LNCaP clone FGC (cell line): ENCODE measurements around the gene KCTD12.
"Not testable (repeated sequence)": the region's sequence is repeated elsewhere in the genome, so short reads cannot be mapped to it uniquely, and the experiment has no call there.

ENCODE experiments used
- DNase-seq: peaks from one replicate; pipeline ENCODE4 v3.0.0-alpha.2; 2011; ENCODE audit warnings: low read depth
- H3K4me3 ChIP-seq: 2 replicates; pipeline ENCODE4 v1.5.1; 2011; ENCODE audit warnings: mild to moderate bottlenecking, low read depth, low read length, control low read depth
- CTCF ChIP-seq: IDR thresholded peaks from 2 replicates; pipeline ENCODE4 v1.5.1; 2012; ENCODE audit warnings: mild to moderate bottlenecking; ENCODE audit not compliant: control insufficient read depth, insufficient read depth; ENCODE audit errors: extremely low read depth

Gene KCTD12

GRCh38 chr13:76925115-76925514 is 38.9 kb upstream of the KCTD12 start:
- TF ChIP-seq CTCF = no peak
- H3K4me3 ChIP-seq = no peak overlapping the region
- no peak for DNase-seq

GRCh38 chr13:76921516-76921915 is 35.3 kb upstream of the KCTD12 start:
- no peak overlapping the region for H3K4me3 ChIP-seq
- TF ChIP-seq CTCF = no peak
- DNase-seq = no peak

- DNase-seq = not testable (repeated sequence)
These were observed 31.7 kb upstream of the KCTD12 start for GRCh38 chr13:76917755-76918481.

GRCh38 chr13:76917095-76917494 is 30.9 kb upstream of the KCTD12 start:
- no peak for TF ChIP-seq CTCF
- H3K4me3 ChIP-seq = no peak overlapping the region
- DNase-seq = no peak

More at GRCh38 chr13:76917755-76918481, 31.7 kb upstream of the KCTD12 start:
- not testable (repeated sequence) for H3K4me3 ChIP-seq

GRCh38 chr13:76913898-76914297 is 27.7 kb upstream of the KCTD12 start:
- TF ChIP-seq CTCF = no peak
- no peak for DNase-seq
- no peak overlapping the region for H3K4me3 ChIP-seq

- no peak for TF ChIP-seq CTCF
- no peak overlapping the region for H3K4me3 ChIP-seq
- DNase-seq = no peak
These were observed 26.3 kb upstream of the KCTD12 start for GRCh38 chr13:76912476-76912875.

GRCh38 chr13:76904507-76904906 is 18.3 kb upstream of the KCTD12 start:
- DNase-seq = no peak

More at GRCh38 chr13:76904507-76904906, 18.3 kb upstream of the KCTD12 start:
- no peak for TF ChIP-seq CTCF
- no peak overlapping the region for H3K4me3 ChIP-seq
